GM10266 (cell line): ENCODE measurements around the gene CLEC16A.
A peak's percentile ranks its signal among the peaks of the same experiment; 100 is the strongest.

Source experiments
- DNase-seq: peaks from one replicate; pipeline ENCODE4 v3.0.0; 2012; ENCODE audit errors: extremely low spot score
- CTCF ChIP-seq: IDR thresholded peaks from 2 replicates; pipeline ENCODE4 v1.5.1; 2012; ENCODE audit warnings: mild to moderate bottlenecking, low read depth; ENCODE audit not compliant: control insufficient read depth, insufficient read depth; ENCODE audit errors: missing control alignments

The CLEC16A gene

DNA sequence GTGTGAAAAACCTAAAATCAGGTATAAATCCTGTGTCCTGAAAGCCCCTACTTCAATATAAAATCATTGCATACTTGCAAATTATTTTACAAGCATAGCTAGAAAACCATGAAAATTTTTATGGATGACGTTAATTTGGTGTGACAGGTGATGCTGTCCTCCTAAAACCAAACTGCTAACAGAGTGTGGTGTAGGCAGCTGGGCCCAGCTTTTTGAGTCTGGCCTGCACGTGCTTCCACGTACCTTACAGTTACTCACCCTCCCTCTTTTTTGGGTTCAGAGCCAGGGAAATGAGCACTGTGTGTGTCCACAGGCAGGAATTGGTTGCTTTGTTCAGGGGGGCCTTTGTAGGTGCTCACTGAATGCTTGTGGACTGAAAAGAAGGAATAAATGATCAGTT is 36.4 kb downstream of the CLEC16A start:
- DNase-seq, result no peak
- no peak for TF ChIP-seq CTCF

GRCh38 chr16:10981697-10982216 is 37.4 kb downstream of the CLEC16A start:
- TF ChIP-seq CTCF, result peak; percentile 68
- peak; percentile 61 for DNase-seq

GRCh38 chr16:10982465-10983150 is 38.2 kb downstream of the CLEC16A start:
- DNase-seq, result no peak
- TF ChIP-seq CTCF, result no peak

DNA sequence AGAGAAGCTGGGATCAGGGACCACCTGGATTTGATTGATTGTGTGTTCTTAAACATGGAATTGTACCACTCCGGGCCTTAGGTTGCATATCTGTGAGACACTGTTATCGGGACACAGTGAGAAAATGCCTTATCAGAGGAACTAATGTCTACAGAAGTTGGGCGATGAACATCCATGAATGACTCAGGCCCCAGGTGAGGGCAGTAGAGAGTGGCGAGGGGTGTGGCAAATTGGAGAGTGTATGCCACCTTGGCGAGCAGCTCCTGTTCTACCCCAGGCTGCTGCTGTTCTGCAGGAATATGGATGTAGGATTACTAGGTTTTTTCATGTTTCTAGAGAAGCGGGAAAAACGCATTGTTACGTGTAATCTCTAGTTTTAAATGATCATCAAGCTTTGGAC is 38.8 kb downstream of the CLEC16A start:
- no peak for DNase-seq
- TF ChIP-seq CTCF, result peak; percentile 40

DNA sequence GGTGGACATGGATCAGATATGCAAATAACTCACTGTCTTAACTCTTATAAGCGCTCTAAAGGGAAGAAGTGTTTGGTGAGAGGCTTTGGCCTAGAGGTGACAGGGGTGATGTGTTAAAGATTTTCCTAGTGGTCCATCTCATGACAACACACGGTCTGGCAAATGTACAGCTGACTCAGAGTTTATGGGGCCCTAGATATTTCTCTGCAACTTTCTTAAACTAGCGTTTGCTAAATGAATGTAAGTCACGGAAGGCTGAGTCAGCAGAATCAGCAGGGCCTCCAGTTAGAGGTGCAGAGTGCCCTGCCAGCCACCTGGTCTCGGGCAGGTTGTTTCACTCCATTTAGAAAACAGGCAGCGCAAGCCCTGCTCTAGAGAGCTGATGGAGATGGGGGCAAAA is 40.1 kb downstream of the CLEC16A start:
- no peak for TF ChIP-seq CTCF
- no peak for DNase-seq

- TF ChIP-seq CTCF, result no peak
Observed at GRCh38 chr16:10987361-10988163, 43.2 kb downstream of the CLEC16A start.

More at GRCh38 chr16:10987361-10988163, 43.2 kb downstream of the CLEC16A start:
- DNase-seq, result no peak
